ENCODE measurements around the gene ATP5PD.

DNA sequence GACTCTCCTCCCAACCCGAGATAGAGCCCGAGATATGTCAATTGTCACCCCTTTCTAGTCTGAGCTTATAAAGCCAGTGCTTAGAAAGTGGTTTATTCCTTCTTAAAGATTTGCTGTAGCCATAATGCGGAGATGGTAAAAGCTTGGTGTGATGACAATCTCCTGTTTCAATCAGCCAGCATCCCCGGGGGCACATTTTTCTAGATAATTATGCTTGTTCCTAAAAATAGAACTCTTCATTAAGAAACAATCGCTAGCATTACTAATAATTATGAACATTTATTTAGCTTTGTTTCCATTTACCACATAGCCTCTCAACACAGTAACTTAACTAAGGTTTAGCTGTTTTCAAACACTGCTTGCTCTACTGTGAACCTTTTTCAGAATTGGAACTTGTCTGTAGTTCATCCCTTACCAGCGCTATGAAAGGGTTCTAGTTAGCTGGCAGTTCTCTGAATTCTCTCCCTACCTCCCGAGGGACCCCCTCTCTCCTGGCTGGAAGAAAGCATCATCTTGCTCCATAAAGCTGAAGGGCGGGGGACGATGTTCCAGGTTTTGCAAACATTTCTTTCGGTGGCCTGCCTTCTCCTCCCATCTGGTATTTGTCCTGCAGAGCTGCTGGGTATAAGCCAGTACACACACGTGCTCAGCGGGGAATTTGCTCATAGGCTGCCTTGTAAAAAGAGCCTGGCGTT lies 35.2 kb downstream of the ATP5PD start:
- TF ChIP-seq ZBTB20 (CRISPR knock-in tag; IDR thresholded peaks at IDR 0.05; ENCODE audit: borderline replicate concordance, low read depth) (no peak; the same call in 1 of the 2 replicates), KDM5A (IDR thresholded peaks at IDR 0.05; ENCODE audit: borderline replicate concordance, low read length) (no peak), JUN (CRISPR knock-in tag; IDR thresholded peaks at IDR 0.05) (no peak), SMARCE1 (IDR thresholded peaks at IDR 0.05; ENCODE audit: borderline replicate concordance) (no peak), CEBPB (IDR thresholded peaks at IDR 0.05; ENCODE audit: borderline replicate concordance, low read depth, low read length) (no peak), POLR2A (IDR thresholded peaks at IDR 0.05; ENCODE audit: insufficient read depth in 1 of 2, low read depth in 2 of 2, low read length in 2 of 2) (no peak), NCOA1 (CRISPR knock-in tag; IDR thresholded peaks at IDR 0.05) (no peak), ZNF225 (CRISPR knock-in tag; IDR thresholded peaks at IDR 0.05) (no peak)
- TF ChIP-seq, protein P1, sequence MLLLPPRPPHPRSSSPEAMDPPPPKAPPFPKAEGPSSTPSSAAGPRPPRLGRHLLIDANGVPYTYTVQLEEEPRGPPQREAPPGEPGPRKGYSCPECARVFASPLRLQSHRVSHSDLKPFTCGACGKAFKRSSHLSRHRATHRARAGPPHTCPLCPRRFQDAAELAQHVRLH (CRISPR knock-in tag; IDR thresholded peaks at IDR 0.05; ENCODE audit: borderline replicate concordance, low read depth), result no peak
